ENCODE results near the gene ITGBL1.

- TF ChIP-seq CTCF (IDR thresholded peaks at IDR 0.05; ENCODE audit: extremely low read depth in 1 of 2, insufficient read depth in 1 of 2, low read depth in 1 of 2, low read length in 2 of 2) (no peak), POLR2AphosphoS5 (IDR thresholded peaks at IDR 0.05; ENCODE audit: insufficient read depth, low read depth, low read length) (no peak), POLR2A (IDR thresholded peaks at IDR 0.05; ENCODE audit: low read depth, low read length) (no peak), GATA2 (IDR thresholded peaks at IDR 0.05; ENCODE audit: insufficient read depth, insufficient read length, low read depth, low read length) (no peak), EZH2 (IDR thresholded peaks at IDR 0.05; ENCODE audit: borderline replicate concordance, low read depth, low read length, severe bottlenecking) (no peak), MAX (IDR thresholded peaks at IDR 0.05; ENCODE audit: insufficient read depth, insufficient read length) (no peak), FOS (IDR thresholded peaks at IDR 0.05; ENCODE audit: borderline replicate concordance, insufficient read depth, low read length) (no peak), MYC (IDR thresholded peaks at IDR 0.05; ENCODE audit: low read depth, low read length) (no peak), JUN (IDR thresholded peaks at IDR 0.05; ENCODE audit: borderline replicate concordance, insufficient read depth, insufficient read length, low read depth) (no peak)
Observed at GRCh38 chr13:101728021-101728420, 275.5 kb downstream of the ITGBL1 start.

Measured in endothelial cell of umbilical vein (primary cell).